Heart left ventricle (tissue), 13 donors: ENCODE results near the gene EBP.

Experiments
- CTCF ChIP-seq, 12 donors: fragments of 200-600 bp; sonication (generic) in 4 of 12; IDR thresholded peaks; one replicate each; pipeline versions ENCODE4 v1.5.0 to v1.8.0; 2018 to 2022; ENCODE audit warnings: antibody characterized with exemption in 12 of 12, mild to moderate bottlenecking in 5 of 12
- POLR2A ChIP-seq, 2 donors: fragments of 450-650 bp; IDR thresholded peaks; one replicate each; pipeline ENCODE4 v1.6.1; 2017; ENCODE audit warnings: antibody characterized with exemption in 2 of 2, mild to moderate bottlenecking in 2 of 2, moderate library complexity in 2 of 2
- donor health status: ischemic (EF 13 %, LVEDD 7.1; RV severe dilation, severe dysfunction).
- donor health status: DM: no; HTN: yes; CAD: no.
- donor health status: DM: no; HTN: no; CAD: no.
- donor health status: ischemic (EF 25% LVEDD 6.9; RV normal size, moderate dysfunction).
- donor health status: ischemic (EF 25% LVEDD 5.7; RV mildly dilated, moderate dysfunction).
- donor health status: ischemic (EF 35%, LVEDD 5.7; RV mildly dilated, moderate dysfunction).
- donor health status: nonischemic (EF 11% LVEDD 7.7; RV severe dilation, severe dysfunction).
- donor health status: DM: yes; HTN: yes; CAD: no.
- donor health status: PGD.
- donor health status: ischemic (EF 29% LVEDD 5.4; RV normal size, mild dysfunction).
- donor health status: nonischemic (EF 23%, LVEDD 6.1; RV moderate dilation, normal function).

- TF ChIP-seq CTCF (IDR thresholded peaks at IDR 0.05), result no peak
- no peak for TF ChIP-seq POLR2A (IDR thresholded peaks at IDR 0.05)
Observed at GRCh38 chrX:48504261-48504660, 17.3 kb upstream of the EBP start.
